K562 treated with DMSO at 1 percent for 48 hours (cell line): ENCODE results near the gene FGF11. TPM values are rescaled to one million over a fixed set of nuclear protein-coding genes. Genes with fewer than 3 reads are reported as not detected.

ENCODE experiments used
- total RNA-seq: library from RNA; unstranded; fragments of 300-600 nt; gene quantifications from 2 replicates; pipeline ENCODE4 v1.2.3, GENCODE V29; 2022; ENCODE audit warnings: low replicate concordance; ENCODE audit errors: extremely low read depth

The FGF11 gene
- total RNA-seq = not detected in 2 replicates

GRCh38 chr17:7439462-7440112, at the start of gene FGF11:
TSS of gene FGF11 (plus strand) at chr17:7439512. CDS start at chr17:7439621, 109 bp downstream.

GRCh38 chr17:7394452-7395191, 44.7 kb upstream of the FGF11 start, which contains the start of gene PLSCR3:
TSS of gene PLSCR3 (minus strand) at chr17:7394525. CDS start at chr17:7394110, 415 bp downstream.

GRCh38 chr17:7403977-7404736, 35.2 kb upstream of the FGF11 start, which contains the start of gene TMEM256:
TSS of gene TMEM256 (minus strand) at chr17:7404097. CDS start at chr17:7404084, 13 bp downstream.

GRCh38 chr17:7407485-7408251, 31.6 kb upstream of the FGF11 start, which contains the start of gene NLGN2:
TSS of gene NLGN2 (plus strand) at chr17:7407845. CDS start at chr17:7408256, 411 bp downstream.

GRCh38 chr17:7419819-7420610, 19.3 kb upstream of the FGF11 start, which contains the start of gene SPEM1:
TSS of gene SPEM1 (plus strand) at chr17:7420324. CDS start at chr17:7420385, 61 bp downstream.

DNA sequence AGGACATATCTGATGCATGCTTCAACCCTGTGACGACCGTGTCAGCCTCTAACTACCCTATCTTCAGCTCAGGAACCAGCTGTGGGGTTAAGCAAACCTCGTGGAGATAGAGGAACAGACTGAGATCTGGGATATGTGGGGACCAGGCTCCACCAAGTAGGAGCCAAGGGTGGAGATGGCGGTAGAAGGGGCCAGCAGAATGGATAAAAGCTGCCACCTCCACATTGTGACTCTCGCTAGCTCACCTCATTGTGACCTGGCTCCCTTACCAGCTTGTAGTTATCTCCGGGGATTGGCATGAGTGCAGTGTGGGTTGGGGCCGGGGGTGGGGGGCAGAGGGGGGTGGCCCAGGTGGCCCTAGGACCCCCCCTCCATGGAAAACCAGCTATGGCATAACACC, 14.0 kb upstream of the FGF11 start, which contains the start of gene SPEM2:
Gene SPEM2, plus strand, starts transcription at position 301 of the 400 bp plus-strand sequence. Its CDS starts 73 bp downstream, at position 374.

DNA sequence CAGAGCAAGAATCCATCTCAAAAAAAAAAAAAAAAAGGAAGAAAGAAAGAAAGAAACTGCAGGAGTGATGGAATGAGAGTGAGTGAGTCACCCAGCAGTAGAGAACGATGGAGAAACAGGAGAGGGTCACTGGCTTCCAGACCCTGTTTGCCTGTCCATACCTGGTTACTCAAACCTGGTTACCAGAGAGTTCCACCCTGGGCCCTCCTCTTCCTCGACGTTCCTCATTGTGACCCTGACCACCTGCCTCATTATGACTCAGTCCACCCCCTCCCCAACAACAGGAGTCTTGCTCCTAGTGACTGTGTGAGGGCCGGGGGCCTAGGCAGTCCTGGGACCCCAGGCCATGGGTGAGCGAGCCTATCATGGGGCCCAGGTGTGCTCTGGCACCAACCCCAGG, 10.8 kb upstream of the FGF11 start, which contains the start of gene SPEM3:
Gene SPEM3, plus strand, starts transcription at position 301 of the 400 bp plus-strand sequence. Its CDS starts 46 bp downstream, at position 347.

GRCh38 chr17:7444682-7445618, 5.6 kb downstream of the FGF11 start, which contains the start of gene CHRNB1:
TSS of gene CHRNB1 (plus strand) at chr17:7445061. CDS start at chr17:7445128, 67 bp downstream.

DNA sequence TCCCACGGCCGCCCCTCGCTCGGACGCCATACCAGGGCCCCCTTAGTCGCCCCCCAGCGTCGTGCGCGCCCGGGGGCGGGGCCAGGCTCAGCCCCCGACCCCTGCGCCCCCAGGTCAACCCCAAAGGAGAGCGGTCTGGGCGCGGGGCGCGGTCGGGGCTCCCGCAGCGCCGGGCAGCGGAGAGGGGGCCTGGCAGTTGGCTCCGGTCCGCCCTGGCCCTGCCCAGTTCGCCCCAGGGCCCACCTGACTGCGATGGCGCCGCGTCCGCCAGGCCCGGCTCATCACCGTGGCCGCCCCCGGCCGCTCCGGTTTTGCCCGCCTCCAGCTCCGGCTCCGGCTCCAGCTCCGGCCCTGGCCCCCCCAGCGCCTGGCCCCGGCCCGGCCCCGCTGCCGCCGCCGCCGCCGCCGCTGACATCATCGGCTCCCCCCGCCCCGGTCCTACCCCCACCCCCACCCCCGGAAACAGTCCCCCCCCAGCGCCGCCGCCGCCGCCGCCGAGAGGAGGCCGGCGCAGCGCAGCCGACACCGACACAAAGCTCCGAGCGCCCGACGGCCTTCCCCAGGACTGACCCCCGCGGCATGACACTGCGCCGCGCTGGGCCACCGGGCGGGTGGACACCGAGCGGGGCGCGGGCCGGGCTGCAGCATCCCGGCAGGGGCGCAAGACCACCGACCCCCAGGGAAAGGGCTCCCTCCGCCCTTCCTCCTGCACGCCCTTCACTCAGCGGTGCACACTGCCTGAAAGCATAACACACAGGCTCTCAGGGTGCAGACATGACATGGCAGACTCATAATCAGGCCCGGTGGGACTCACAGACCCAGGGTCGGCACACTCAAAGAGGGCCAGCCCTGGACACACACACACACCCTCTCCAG, 40.1 kb downstream of the FGF11 start, which contains the start of gene ZBTB4:
Gene ZBTB4, minus strand, starts transcription at position 419 of the 876 bp plus-strand sequence. CDS start 12,830 bp downstream, outside the sequence.

GRCh38 chr17:7481275-7481674, 42.0 kb downstream of the FGF11 start, which contains the start of gene SLC35G6:
TSS of gene SLC35G6 (plus strand) at chr17:7481446. CDS start at chr17:7481517, 71 bp downstream.

GRCh38 chr17:7484067-7484918, 45.0 kb downstream of the FGF11 start, which contains the start of gene POLR2A:
TSS of gene POLR2A (plus strand) at chr17:7484366.

Other genes with a start within 250 kb of the FGF11 start
- not detected in 2 replicates for gene DLG4, start 219.7 kb upstream of the FGF11 start, total RNA-seq
- gene ACADVL, start 219.6 kb upstream of the FGF11 start, total RNA-seq = 648 TPM in 1 of 2 replicates, not detected in the other
- gene DVL2, start 205.0 kb upstream of the FGF11 start, total RNA-seq = not detected in 2 replicates
- not detected in 2 replicates for gene PHF23, start 200.1 kb upstream of the FGF11 start, total RNA-seq
- gene GABARAP, start 197.1 kb upstream of the FGF11 start, total RNA-seq = not detected in 2 replicates
- gene CTDNEP1, start 187.8 kb upstream of the FGF11 start, total RNA-seq = not detected in 2 replicates
- gene ELP5, start 187.3 kb upstream of the FGF11 start, total RNA-seq = not detected in 2 replicates
- gene CLDN7, start 177.0 kb upstream of the FGF11 start, total RNA-seq = not detected in 2 replicates
- not detected in 2 replicates for gene SLC2A4, start 157.8 kb upstream of the FGF11 start, total RNA-seq
- gene YBX2, start 144.9 kb upstream of the FGF11 start, total RNA-seq = not detected in 2 replicates
- 875 TPM in 1 of 2 replicates, not detected in the other for gene EIF5A, start 131.9 kb upstream of the FGF11 start, total RNA-seq
- not detected in 2 replicates for gene GPS2, start 124.2 kb upstream of the FGF11 start, total RNA-seq
- gene NEURL4, start 110.2 kb upstream of the FGF11 start, total RNA-seq = not detected in 2 replicates
- gene ACAP1, start 103.0 kb upstream of the FGF11 start, total RNA-seq = not detected in 2 replicates
- gene KCTD11, start 87.3 kb upstream of the FGF11 start, total RNA-seq = not detected in 2 replicates
- gene TMEM95, start 84.4 kb upstream of the FGF11 start, total RNA-seq = not detected in 2 replicates
- gene TNK1, start 58.4 kb upstream of the FGF11 start, total RNA-seq = not detected in 2 replicates
- gene PLSCR3, start 45.0 kb upstream of the FGF11 start, total RNA-seq = not detected in 2 replicates
- not detected in 2 replicates for gene TMEM256, start 35.4 kb upstream of the FGF11 start, total RNA-seq
- gene NLGN2, start 31.7 kb upstream of the FGF11 start, total RNA-seq = not detected in 2 replicates
- not detected in 2 replicates for gene SPEM1, start 19.2 kb upstream of the FGF11 start, total RNA-seq
- not detected in 2 replicates for gene SPEM2, start 13.9 kb upstream of the FGF11 start, total RNA-seq
- not detected in 2 replicates for gene SPEM3, start 10.7 kb upstream of the FGF11 start, total RNA-seq
- not detected in 2 replicates for gene TMEM102, start 4.1 kb upstream of the FGF11 start, total RNA-seq
- not detected in 2 replicates for gene CHRNB1, start 5.5 kb downstream of the FGF11 start, total RNA-seq
- not detected in 2 replicates for gene ZBTB4, start 40.1 kb downstream of the FGF11 start, total RNA-seq
- gene SLC35G6, start 41.9 kb downstream of the FGF11 start, total RNA-seq = not detected in 2 replicates
- 83.6 TPM in 1 of 2 replicates, not detected in the other for gene POLR2A, start 44.9 kb downstream of the FGF11 start, total RNA-seq
- gene TNFSF12, start 109.5 kb downstream of the FGF11 start, total RNA-seq = not detected in 2 replicates
- gene TNFSF13, start 119.2 kb downstream of the FGF11 start, total RNA-seq = not detected in 2 replicates
- not detected in 2 replicates for gene SENP3, start 122.4 kb downstream of the FGF11 start, total RNA-seq
- gene CD68, start 140.1 kb downstream of the FGF11 start, total RNA-seq = not detected in 2 replicates
- not detected in 2 replicates for gene MPDU1, start 144.3 kb downstream of the FGF11 start, total RNA-seq
- not detected in 2 replicates for gene SOX15, start 150.6 kb downstream of the FGF11 start, total RNA-seq
- gene FXR2, start 175.4 kb downstream of the FGF11 start, total RNA-seq = not detected in 2 replicates
- gene SAT2, start 188.3 kb downstream of the FGF11 start, total RNA-seq = not detected in 2 replicates
- not detected in 2 replicates for gene SHBG, start 190.6 kb downstream of the FGF11 start, total RNA-seq
- not detected in 2 replicates for gene ATP1B2, start 211.4 kb downstream of the FGF11 start, total RNA-seq
- not detected in 2 replicates for gene TP53, start 248.0 kb downstream of the FGF11 start, total RNA-seq
- not detected in 2 replicates for gene WRAP53, start 249.0 kb downstream of the FGF11 start, total RNA-seq